GM18526 (cell line): Measurements from ENCODE around the gene SH3GL3.

Source experiments
- POLR2A ChIP-seq: IDR thresholded peaks from 3 replicates; pipeline ENCODE4 v1.6.1; 2011; ENCODE audit not compliant: insufficient read length; ENCODE audit errors: extremely low read depth

The SH3GL3 gene

GRCh38 chr15:83446904-83447709 is at the start of gene SH3GL3:
Gene SH3GL3 (plus strand): TSS chr15:83447341. CDS start chr15:83447534, 193 bp downstream.
- no peak for TF ChIP-seq POLR2A

- TF ChIP-seq POLR2A, result no peak
Observed at GRCh38 chr15:83398626-83399025, 48.5 kb upstream of the SH3GL3 start.

GRCh38 chr15:83404121-83404520 is 43.0 kb upstream of the SH3GL3 start:
- TF ChIP-seq POLR2A, result no peak

- no peak for TF ChIP-seq POLR2A
Observed at GRCh38 chr15:83410532-83410931, 36.6 kb upstream of the SH3GL3 start.

GRCh38 chr15:83413054-83413719 is 34.0 kb upstream of the SH3GL3 start:
- no peak for TF ChIP-seq POLR2A

- TF ChIP-seq POLR2A, result no peak
Observed at GRCh38 chr15:83422081-83422480, 25.1 kb upstream of the SH3GL3 start.

- no peak for TF ChIP-seq POLR2A
Observed at GRCh38 chr15:83422541-83422940, 24.6 kb upstream of the SH3GL3 start.

GRCh38 chr15:83424101-83424500 is 23.0 kb upstream of the SH3GL3 start:
- no peak for TF ChIP-seq POLR2A

GRCh38 chr15:83430441-83430840 is 16.7 kb upstream of the SH3GL3 start:
- no peak for TF ChIP-seq POLR2A

- TF ChIP-seq POLR2A, result no peak
Observed at GRCh38 chr15:83431521-83431920, 15.6 kb upstream of the SH3GL3 start.

- no peak for TF ChIP-seq POLR2A
Observed at GRCh38 chr15:83435202-83435601, 11.9 kb upstream of the SH3GL3 start.

GRCh38 chr15:83435782-83436181 is 11.4 kb upstream of the SH3GL3 start:
- no peak for TF ChIP-seq POLR2A

- no peak for TF ChIP-seq POLR2A
Observed at GRCh38 chr15:83436513-83437158, 10.5 kb upstream of the SH3GL3 start.

GRCh38 chr15:83443076-83443847 is 3.9 kb upstream of the SH3GL3 start:
- no peak for TF ChIP-seq POLR2A

- TF ChIP-seq POLR2A, result no peak
Observed at GRCh38 chr15:83444936-83445335, 2.2 kb upstream of the SH3GL3 start.

- no peak for TF ChIP-seq POLR2A
Observed at GRCh38 chr15:83445643-83446042, 1.5 kb upstream of the SH3GL3 start.

GRCh38 chr15:83446417-83446816 is 724 bp upstream of the SH3GL3 start:
- no peak for TF ChIP-seq POLR2A
